HL-60 (cell line): Measurements from ENCODE around the gene GMDS.

Experiments used
- GABPA ChIP-seq: IDR thresholded peaks from 2 replicates; pipeline ENCODE4 v1.6.1; 2012; ENCODE audit warnings: low read depth
- POLR2AphosphoS5 ChIP-seq: IDR thresholded peaks from 2 replicates; pipeline ENCODE4 v1.6.1; 2012; ENCODE audit warnings: low read depth
- SPI1 ChIP-seq: IDR thresholded peaks from 2 replicates; pipeline ENCODE4 v1.6.1; 2012; ENCODE audit warnings: low read depth, mild to moderate bottlenecking, borderline replicate concordance
- TF ChIP-seq, protein P1 (sequence below): IDR thresholded peaks from one replicate; pipeline ENCODE4 v1.5.1; 2011; ENCODE audit warnings: low read length, control low read depth, inconsistent platforms; ENCODE audit not compliant: insufficient read depth
- TF ChIP-seq, protein P2 (sequence below): IDR thresholded peaks from 2 replicates; pipeline ENCODE4 v1.6.1; 2012; ENCODE audit warnings: low read depth; ENCODE audit not compliant: insufficient replicate concordance

DNA sequence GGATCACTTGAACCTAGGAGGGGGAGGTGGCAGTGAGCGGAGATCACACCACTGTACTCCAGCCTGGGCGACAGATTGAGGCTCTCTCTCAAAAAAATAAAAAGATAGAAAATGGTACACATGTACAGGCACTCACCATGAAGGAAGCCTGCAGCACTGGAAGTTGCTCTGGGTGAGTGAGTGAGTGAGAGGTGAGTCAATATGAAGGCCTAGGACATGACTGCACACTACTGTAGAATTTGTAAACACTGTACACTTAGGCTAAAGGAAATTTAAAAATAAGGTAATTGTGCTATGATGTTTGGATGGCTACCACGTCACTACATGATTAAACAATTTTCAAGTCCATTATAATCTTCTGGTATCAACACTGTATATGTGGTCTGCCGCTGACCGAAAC, 419.5 kb downstream of the GMDS start:
- TF ChIP-seq, protein P1, sequence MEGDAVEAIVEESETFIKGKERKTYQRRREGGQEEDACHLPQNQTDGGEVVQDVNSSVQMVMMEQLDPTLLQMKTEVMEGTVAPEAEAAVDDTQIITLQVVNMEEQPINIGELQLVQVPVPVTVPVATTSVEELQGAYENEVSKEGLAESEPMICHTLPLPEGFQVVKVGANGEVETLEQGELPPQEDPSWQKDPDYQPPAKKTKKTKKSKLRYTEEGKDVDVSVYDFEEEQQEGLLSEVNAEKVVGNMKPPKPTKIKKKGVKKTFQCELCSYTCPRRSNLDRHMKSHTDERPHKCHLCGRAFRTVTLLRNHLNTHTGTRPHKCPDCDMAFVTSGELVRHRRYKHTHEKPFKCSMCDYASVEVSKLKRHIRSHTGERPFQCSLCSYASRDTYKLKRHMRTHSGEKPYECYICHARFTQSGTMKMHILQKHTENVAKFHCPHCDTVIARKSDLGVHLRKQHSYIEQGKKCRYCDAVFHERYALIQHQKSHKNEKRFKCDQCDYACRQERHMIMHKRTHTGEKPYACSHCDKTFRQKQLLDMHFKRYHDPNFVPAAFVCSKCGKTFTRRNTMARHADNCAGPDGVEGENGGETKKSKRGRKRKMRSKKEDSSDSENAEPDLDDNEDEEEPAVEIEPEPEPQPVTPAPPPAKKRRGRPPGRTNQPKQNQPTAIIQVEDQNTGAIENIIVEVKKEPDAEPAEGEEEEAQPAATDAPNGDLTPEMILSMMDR, result no peak
- TF ChIP-seq POLR2AphosphoS5 (no peak), GABPA (no peak), SPI1 (no peak)
- TF ChIP-seq, protein P2, sequence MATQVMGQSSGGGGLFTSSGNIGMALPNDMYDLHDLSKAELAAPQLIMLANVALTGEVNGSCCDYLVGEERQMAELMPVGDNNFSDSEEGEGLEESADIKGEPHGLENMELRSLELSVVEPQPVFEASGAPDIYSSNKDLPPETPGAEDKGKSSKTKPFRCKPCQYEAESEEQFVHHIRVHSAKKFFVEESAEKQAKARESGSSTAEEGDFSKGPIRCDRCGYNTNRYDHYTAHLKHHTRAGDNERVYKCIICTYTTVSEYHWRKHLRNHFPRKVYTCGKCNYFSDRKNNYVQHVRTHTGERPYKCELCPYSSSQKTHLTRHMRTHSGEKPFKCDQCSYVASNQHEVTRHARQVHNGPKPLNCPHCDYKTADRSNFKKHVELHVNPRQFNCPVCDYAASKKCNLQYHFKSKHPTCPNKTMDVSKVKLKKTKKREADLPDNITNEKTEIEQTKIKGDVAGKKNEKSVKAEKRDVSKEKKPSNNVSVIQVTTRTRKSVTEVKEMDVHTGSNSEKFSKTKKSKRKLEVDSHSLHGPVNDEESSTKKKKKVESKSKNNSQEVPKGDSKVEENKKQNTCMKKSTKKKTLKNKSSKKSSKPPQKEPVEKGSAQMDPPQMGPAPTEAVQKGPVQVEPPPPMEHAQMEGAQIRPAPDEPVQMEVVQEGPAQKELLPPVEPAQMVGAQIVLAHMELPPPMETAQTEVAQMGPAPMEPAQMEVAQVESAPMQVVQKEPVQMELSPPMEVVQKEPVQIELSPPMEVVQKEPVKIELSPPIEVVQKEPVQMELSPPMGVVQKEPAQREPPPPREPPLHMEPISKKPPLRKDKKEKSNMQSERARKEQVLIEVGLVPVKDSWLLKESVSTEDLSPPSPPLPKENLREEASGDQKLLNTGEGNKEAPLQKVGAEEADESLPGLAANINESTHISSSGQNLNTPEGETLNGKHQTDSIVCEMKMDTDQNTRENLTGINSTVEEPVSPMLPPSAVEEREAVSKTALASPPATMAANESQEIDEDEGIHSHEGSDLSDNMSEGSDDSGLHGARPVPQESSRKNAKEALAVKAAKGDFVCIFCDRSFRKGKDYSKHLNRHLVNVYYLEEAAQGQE, result no peak
